Lung (tissue), 12 donors: Measurements from ENCODE around the gene UGT2B11. TPM values are rescaled to one million over a fixed set of nuclear protein-coding genes. Genes with fewer than 3 reads are reported as not detected.
"Not testable (repeated sequence)": the region's sequence is repeated elsewhere in the genome, so short reads cannot be mapped to it uniquely, and the experiment has no call there.

Experiments used
- ATAC-seq: fragments of 200-7000 bp; cut with Tn5 transposase; one replicate; pipeline ENCODE4 v1.9.1; 2020; ENCODE audit warnings: moderate number of reproducible peaks; ENCODE audit not compliant: insufficient read depth, low FRiP score
- DNase-seq, 3 donors: peaks; one replicate each; pipeline ENCODE4 v3.0.0-alpha.2; 2013 to 2017
- H3K27ac ChIP-seq, 2 donors: one replicate each; pipeline ENCODE4 v1.5.1; 2013; ENCODE audit warnings: mild to moderate bottlenecking in 2 of 2, moderate library complexity in 2 of 2, control low read depth in 1 of 2, inconsistent platforms in 1 of 2, low read depth in 1 of 2, low read length in 1 of 2
- H3K27me3 ChIP-seq, 3 donors: one replicate each; pipeline ENCODE4 v1.5.1; 2013; ENCODE audit warnings: low read length in 2 of 3; ENCODE audit not compliant: control insufficient read depth in 3 of 3, insufficient read depth in 3 of 3
- H3K36me3 ChIP-seq, 4 donors: one replicate each; pipeline ENCODE4 v1.5.1; 2013; ENCODE audit warnings: low read length in 4 of 4, mild to moderate bottlenecking in 1 of 4, moderate library complexity in 1 of 4; ENCODE audit not compliant: control insufficient read depth in 4 of 4, insufficient read depth in 4 of 4
- H3K4me1 ChIP-seq, 5 donors: one replicate each; pipeline ENCODE4 v1.5.1; 2013; ENCODE audit warnings: low read length in 5 of 5, mild to moderate bottlenecking in 2 of 5, moderate library complexity in 1 of 5; ENCODE audit not compliant: control insufficient read depth in 5 of 5, insufficient read depth in 5 of 5
- H3K4me3 ChIP-seq: one replicate; pipeline ENCODE4 v1.5.1; 2013; ENCODE audit warnings: mild to moderate bottlenecking, control low read depth, moderate library complexity
- H3K9ac ChIP-seq, 2 donors: one replicate each; pipeline ENCODE4 v1.5.1; 2013; ENCODE audit warnings: low read length in 2 of 2, control low read depth in 1 of 2; ENCODE audit not compliant: insufficient read depth in 1 of 2
- H3K9me3 ChIP-seq, 4 donors: one replicate each; pipeline ENCODE4 v1.5.1; 2013; ENCODE audit warnings: low read length in 3 of 4, mild to moderate bottlenecking in 1 of 4, moderate library complexity in 1 of 4; ENCODE audit not compliant: control insufficient read depth in 4 of 4, insufficient read depth in 3 of 4
- CTCF ChIP-seq: IDR thresholded peaks from 2 replicates; pipeline ENCODE4 v1.5.1; 2012; ENCODE audit warnings: mild to moderate bottlenecking; ENCODE audit errors: control extremely low read depth, extremely low read depth
- WGBS, 2 donors: extraction: QIAGEN DNeasy Blood & Tissue Kit; methylation state at CpG; one replicate each; pipeline ENCODE4 v1.1.7; 2013; 5-methylcytosine and 5-hydroxymethylcytosine counted together
- polyA plus RNA-seq, 2 donors: library from polyadenylated mRNA; stranded (reverse); fragments of 200-250 nt; gene quantifications; one replicate each; pipeline ENCODE4 v1.2.1, GENCODE V29; 2013
- total RNA-seq, 2 donors: library from RNA; depleted of rRNA in 1 of 2; stranded (reverse); fragments of >200 nt in 1 of 2; gene quantifications; one replicate each; pipeline ENCODE4 v1.2.1, GENCODE V29; 2014 to 2021
- donor health status: control.
- donor health status: control.
- donor health status: Bipolar disorder and iron deficiency.
- donor health status: healthy.
- donor health status: DM: yes; HTN: yes; CAD: no.

Gene UGT2B11
- total and polyA plus RNA-seq, 4 donors = not detected

- Histone ChIP-seq H3K4me3 (no peak overlapping the region), H3K36me3 (no peaks in the 10 kb centered on the region), H3K27me3 (no peaks in the 10 kb centered on the region), H3K9me3 (no peaks in the 10 kb centered on the region), H3K27ac (no peak overlapping the region), H3K4me1 (no peaks in the 10 kb centered on the region), H3K9ac (no peak overlapping the region)
- ATAC-seq (no peak), DNase-seq (no peak)
- TF ChIP-seq CTCF = no peak
- WGBS, 2 donors = 68 to 72% methylated on average over 6 of the region's 6 CpGs
Measured at GRCh38 chr4:69239557-69240168, 25.1 kb upstream of the UGT2B11 start.

DNA sequence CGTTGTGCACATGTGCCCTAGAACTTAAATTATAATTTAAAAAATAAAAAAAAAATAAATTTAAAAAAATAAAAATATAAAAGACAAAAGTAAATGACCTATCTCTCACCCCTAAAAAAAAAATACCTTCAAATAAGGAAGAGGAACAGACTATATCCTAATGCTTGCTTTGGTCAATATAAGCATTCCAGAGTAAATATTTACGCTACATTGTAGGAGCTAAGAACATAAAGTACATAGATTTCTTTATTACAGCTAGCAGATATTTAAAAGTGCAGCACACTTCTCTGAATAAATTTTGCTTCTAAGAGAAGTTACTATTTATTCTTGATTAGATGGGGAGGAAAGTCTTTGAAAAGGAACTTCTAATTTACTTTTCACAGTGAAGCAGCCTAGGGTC, 24.5 kb upstream of the UGT2B11 start:
- no peak for TF ChIP-seq CTCF
- Histone ChIP-seq H3K36me3 (no peaks in the 10 kb centered on the region), H3K4me1 (no peaks in the 10 kb centered on the region), H3K27me3 (no peaks in the 10 kb centered on the region), H3K9ac (no peak overlapping the region), H3K27ac (no peak overlapping the region), H3K9me3 (no peaks in the 10 kb centered on the region), H3K4me3 (no peak overlapping the region)
- ATAC-seq (no peak), DNase-seq (no peak)
- WGBS, 2 donors = 81 to 85% methylated on average over 2 of the region's 2 CpGs

DNA sequence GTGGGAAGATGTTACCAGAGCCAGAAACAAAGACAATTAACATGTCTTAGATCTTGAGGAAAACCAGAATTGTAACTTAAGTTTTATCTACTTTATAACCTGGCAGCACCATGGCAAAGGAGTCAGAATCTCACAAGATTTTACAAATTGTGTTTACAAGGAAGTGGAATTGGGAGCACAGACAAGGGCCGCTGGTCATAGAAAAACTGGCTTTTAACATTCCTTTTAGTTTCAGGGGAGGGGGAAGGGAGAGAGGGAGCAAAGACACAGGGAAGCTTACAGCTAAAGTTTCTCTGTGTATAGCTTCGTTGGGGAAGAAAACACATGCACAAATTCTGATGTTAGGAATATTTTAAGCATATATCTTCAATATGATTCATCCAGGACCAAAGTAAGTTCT, 10.3 kb upstream of the UGT2B11 start:
- Histone ChIP-seq H3K36me3 (no peaks in the 10 kb centered on the region), H3K27me3 (no peaks in the 10 kb centered on the region), H3K9me3 (peaks cover 0 to 3% (median 0%) of the 10 kb centered on the region in 4 donors), H3K4me1 (no peaks in the 10 kb centered on the region), H3K27ac (no peak overlapping the region), H3K9ac (no peak overlapping the region), H3K4me3 (no peak overlapping the region)
- ATAC-seq (no peak), DNase-seq (peak in 2 of 3 donors; percentile 8 to 32)
- WGBS, 2 donors = 22 to 30% methylated on average over 2 of the region's 2 CpGs
- TF ChIP-seq CTCF = no peak

DNA sequence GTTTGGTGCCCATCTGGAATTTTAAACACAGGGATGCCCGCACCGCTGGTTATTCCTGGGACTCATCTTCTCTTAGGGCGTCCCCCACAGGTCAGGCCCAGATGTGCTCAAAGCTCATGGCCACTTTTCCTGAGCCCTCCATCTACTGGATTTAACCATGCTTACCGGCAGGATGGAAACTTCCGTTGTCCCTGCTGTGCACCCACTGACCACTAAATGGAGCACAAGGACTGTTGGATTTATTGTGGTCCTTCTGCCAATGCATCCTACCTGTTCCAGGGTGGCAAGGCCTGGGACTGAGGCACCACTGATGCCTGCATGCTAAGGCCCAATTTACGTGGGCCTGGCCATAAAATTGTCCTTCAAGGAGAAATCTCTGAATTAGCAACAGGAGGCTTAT, 8.7 kb upstream of the UGT2B11 start:
- H3K9ac ChIP-seq, H3K4me3 ChIP-seq, H3K27ac ChIP-seq, H3K27me3 ChIP-seq, H3K4me1 ChIP-seq, H3K36me3 ChIP-seq, H3K9me3 ChIP-seq, DNase-seq, ATAC-seq: not testable (repeated sequence)
- WGBS, 2 donors = 89 to 94% methylated on average over 6 of the region's 6 CpGs

- H3K27ac ChIP-seq, H3K36me3 ChIP-seq, H3K9me3 ChIP-seq, ATAC-seq, H3K27me3 ChIP-seq, DNase-seq, H3K9ac ChIP-seq, H3K4me1 ChIP-seq, H3K4me3 ChIP-seq: not testable (repeated sequence)
- WGBS, 2 donors = 84 to 95% methylated on average over 2 of the region's 2 CpGs
Measured at GRCh38 chr4:69218491-69218890, 3.9 kb upstream of the UGT2B11 start.
